Spleen (tissue), 7 donors: ENCODE measurements around the gene MAP2K3.
"Not testable (repeated sequence)": the region's sequence is repeated elsewhere in the genome, so short reads cannot be mapped to it uniquely, and the experiment has no call there.

Experiments
- POLR2A ChIP-seq, 3 donors: fragments of 450-650 bp; IDR thresholded peaks; one replicate each; pipeline ENCODE4 v1.5.1; 2017; ENCODE audit warnings: antibody characterized with exemption in 3 of 3, mild to moderate bottlenecking in 1 of 3
- POLR2AphosphoS5 ChIP-seq, 3 donors: sonication (generic); formaldehyde crosslinking; IDR thresholded peaks; one replicate each; pipeline ENCODE4 v1.5.1; 2017; ENCODE audit warnings: antibody characterized with exemption in 3 of 3
- TF ChIP-seq, protein P1 (sequence below), 11 experiments: fragments of 200-600 bp in 7 of 11; fragments of 450-650 bp in 4 of 11; sonication (generic) in 4 of 11; IDR thresholded peaks in 8 of 11; conservative IDR thresholded peaks in 3 of 11; 1 replicate in 7 of 11; 2 replicates in 4 of 11; pipeline versions ENCODE4 v1.4.0 to v1.8.0; 2016 to 2021; ENCODE audit warnings: antibody characterized with exemption in 11 of 11, inconsistent platforms in 4 of 11, mild to moderate bottlenecking in 1 of 11
- donor health status: DM: no; HTN: no; CAD: no; lungs with moderate emphysema.
- donor health status: DM: no; HTN: no; CAD: no.
- donor health status: DM: no; HTN: no; CAD: no.

GRCh38 chr17:21348081-21348925 is 63.8 kb downstream of the MAP2K3 start:
- TF ChIP-seq POLR2AphosphoS5, POLR2A (IDR thresholded peaks at IDR 0.05): not testable (repeated sequence)
- TF ChIP-seq, protein P1, sequence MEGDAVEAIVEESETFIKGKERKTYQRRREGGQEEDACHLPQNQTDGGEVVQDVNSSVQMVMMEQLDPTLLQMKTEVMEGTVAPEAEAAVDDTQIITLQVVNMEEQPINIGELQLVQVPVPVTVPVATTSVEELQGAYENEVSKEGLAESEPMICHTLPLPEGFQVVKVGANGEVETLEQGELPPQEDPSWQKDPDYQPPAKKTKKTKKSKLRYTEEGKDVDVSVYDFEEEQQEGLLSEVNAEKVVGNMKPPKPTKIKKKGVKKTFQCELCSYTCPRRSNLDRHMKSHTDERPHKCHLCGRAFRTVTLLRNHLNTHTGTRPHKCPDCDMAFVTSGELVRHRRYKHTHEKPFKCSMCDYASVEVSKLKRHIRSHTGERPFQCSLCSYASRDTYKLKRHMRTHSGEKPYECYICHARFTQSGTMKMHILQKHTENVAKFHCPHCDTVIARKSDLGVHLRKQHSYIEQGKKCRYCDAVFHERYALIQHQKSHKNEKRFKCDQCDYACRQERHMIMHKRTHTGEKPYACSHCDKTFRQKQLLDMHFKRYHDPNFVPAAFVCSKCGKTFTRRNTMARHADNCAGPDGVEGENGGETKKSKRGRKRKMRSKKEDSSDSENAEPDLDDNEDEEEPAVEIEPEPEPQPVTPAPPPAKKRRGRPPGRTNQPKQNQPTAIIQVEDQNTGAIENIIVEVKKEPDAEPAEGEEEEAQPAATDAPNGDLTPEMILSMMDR (IDR thresholded peaks at IDR 0.05 in 8 of 11, conservative IDR thresholded peaks at IDR 0.05 in 3 of 11), result not testable (repeated sequence)
